Measurements from ENCODE around the gene PHLDB2.

Gene PHLDB2

DNA sequence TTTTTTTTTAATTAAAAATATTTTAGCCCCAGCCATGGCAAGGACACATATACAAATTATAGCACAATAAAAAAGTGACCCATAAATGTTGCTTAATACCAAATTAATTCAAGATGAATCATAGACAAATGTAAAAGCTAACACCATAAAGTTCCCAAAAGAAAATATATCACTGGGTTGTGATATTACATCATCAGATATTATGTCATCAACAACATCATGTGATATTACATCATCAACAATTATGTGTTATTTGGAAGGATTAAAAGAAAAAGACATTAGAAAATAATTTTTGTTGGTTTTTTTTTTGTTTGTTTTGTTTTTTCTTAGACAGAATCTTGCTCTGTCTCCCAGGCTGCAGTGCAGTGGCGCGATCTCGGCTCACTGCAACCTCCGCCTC is 85.3 kb downstream of the PHLDB2 start:
- Histone ChIP-seq H3K27me3 (ENCODE audit: control insufficient read depth, insufficient read depth, low read length) (no peaks in the 10 kb centered on the region), H3K4me3 (ENCODE audit: low read depth, low read length) (no peak overlapping the region), H3K36me3 (ENCODE audit: control insufficient read depth, insufficient read depth, low read length) (peaks cover 12% of the 10 kb centered on the region; the same call in 1 of the 2 replicates), H3K9me3 (ENCODE audit: control insufficient read depth, insufficient read depth, low read length) (no peaks in the 10 kb centered on the region), H3K27ac (ENCODE audit: low read depth, low read length) (no peak overlapping the region), H3K9ac (ENCODE audit: low read depth, low read length) (no peak overlapping the region), H3K4me1 (ENCODE audit: control insufficient read depth, insufficient read depth, low read length) (no peaks in the 10 kb centered on the region)

DNA sequence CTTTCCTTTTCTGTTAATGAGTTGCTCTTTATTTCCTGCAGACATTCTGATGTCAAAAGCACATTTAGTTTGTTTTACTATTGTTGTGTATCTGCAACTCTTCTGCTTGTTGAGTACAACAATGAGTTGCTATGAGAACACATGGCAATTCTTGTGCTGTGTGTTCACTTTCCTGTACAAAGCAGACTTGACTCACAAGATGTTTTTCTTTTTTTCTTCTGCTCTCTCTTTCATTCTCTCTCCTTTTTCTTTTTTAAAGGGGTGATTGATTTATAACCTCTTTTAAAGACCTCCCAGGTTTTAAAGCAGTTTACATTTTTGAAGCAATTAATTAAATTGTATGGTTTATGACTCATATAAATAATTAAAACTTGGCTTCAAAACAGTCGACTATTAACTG is 88.2 kb downstream of the PHLDB2 start:
- H3K4me3 ChIP-seq (ENCODE audit: low read depth, low read length): no peak overlapping the region
- no peaks in the 10 kb centered on the region for H3K4me1 ChIP-seq (ENCODE audit: control insufficient read depth, insufficient read depth, low read length)
- no peaks in the 10 kb centered on the region for H3K9me3 ChIP-seq (ENCODE audit: control insufficient read depth, insufficient read depth, low read length)
- no peak overlapping the region for H3K27ac ChIP-seq (ENCODE audit: low read depth, low read length)
- H3K27me3 ChIP-seq (ENCODE audit: control insufficient read depth, insufficient read depth, low read length): no peaks in the 10 kb centered on the region
- no peak overlapping the region for H3K9ac ChIP-seq (ENCODE audit: low read depth, low read length)
- no peaks in the 10 kb centered on the region for H3K36me3 ChIP-seq (ENCODE audit: control insufficient read depth, insufficient read depth, low read length)

DNA sequence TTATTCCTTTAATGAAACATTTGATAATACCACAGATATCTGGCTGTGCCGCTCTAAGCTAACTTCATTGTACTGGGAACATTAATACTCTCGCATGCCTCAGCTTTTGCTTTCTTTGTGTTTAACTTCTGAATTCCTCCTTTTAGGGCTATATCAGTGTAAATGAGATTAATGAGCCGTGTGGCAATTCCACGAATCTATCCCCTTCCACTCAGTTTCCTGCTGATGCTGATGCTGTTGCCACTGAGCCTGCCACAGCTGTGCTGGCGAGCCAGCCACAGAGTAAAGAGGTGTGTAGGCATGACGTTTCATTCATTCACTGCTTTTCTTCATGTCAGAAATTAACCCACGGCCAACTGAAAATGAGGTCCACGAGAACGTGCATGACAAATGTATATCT is 89.7 kb downstream of the PHLDB2 start:
- Histone ChIP-seq H3K36me3 (ENCODE audit: control insufficient read depth, insufficient read depth, low read length) (no peaks in the 10 kb centered on the region), H3K9me3 (ENCODE audit: control insufficient read depth, insufficient read depth, low read length) (no peaks in the 10 kb centered on the region), H3K27ac (ENCODE audit: low read depth, low read length) (no peak overlapping the region), H3K4me3 (ENCODE audit: low read depth, low read length) (no peak overlapping the region), H3K27me3 (ENCODE audit: control insufficient read depth, insufficient read depth, low read length) (no peaks in the 10 kb centered on the region), H3K4me1 (ENCODE audit: control insufficient read depth, insufficient read depth, low read length) (peaks cover 4% of the 10 kb centered on the region), H3K9ac (ENCODE audit: low read depth, low read length) (no peak overlapping the region)

DNA sequence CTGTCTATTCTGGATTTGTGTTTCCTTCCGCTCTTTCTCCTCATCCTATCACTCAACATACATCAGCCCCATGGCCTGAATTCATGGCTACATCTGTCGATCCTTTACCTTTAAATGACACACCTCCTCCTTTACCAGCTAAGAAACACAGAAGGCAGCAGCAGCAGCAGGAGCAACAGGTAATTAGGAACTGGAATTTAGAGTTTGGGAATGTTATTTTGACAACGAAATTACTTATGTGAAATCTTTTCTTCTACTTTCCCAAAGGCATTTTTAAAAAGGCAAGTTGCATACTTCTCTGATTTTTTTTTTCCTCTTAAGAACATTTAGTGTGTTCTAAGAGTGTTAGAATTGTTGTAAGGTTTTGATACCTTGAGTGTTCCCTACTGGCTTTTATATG is 90.6 kb downstream of the PHLDB2 start:
- no peaks in the 10 kb centered on the region for H3K27me3 ChIP-seq (ENCODE audit: control insufficient read depth, insufficient read depth, low read length)
- H3K27ac ChIP-seq (ENCODE audit: low read depth, low read length): no peak overlapping the region
- no peaks in the 10 kb centered on the region for H3K36me3 ChIP-seq (ENCODE audit: control insufficient read depth, insufficient read depth, low read length)
- H3K4me3 ChIP-seq (ENCODE audit: low read depth, low read length): no peak overlapping the region
- H3K9ac ChIP-seq (ENCODE audit: low read depth, low read length): no peak overlapping the region
- H3K4me1 ChIP-seq (ENCODE audit: control insufficient read depth, insufficient read depth, low read length): peaks cover 14% of the 10 kb centered on the region
- no peaks in the 10 kb centered on the region for H3K9me3 ChIP-seq (ENCODE audit: control insufficient read depth, insufficient read depth, low read length)

DNA sequence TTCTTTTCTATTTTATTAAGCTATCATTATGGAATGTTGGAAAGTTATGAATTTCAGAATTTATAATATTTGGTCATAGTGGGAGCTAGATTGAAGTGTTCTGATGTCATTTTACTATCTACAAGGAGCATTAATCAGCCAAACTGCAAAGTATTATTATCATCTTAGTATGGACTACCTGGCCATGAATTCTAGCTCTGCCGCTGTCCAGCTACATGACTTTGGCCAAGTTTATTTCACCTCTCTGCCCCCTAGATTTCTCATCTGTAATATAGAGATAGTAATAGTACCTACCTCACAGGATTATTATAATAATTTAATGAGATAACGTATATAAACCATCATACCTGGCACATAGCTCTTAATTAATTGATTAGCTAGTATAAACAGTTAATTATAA is 92.0 kb downstream of the PHLDB2 start:
- Histone ChIP-seq H3K27ac (ENCODE audit: low read depth, low read length) (no peak overlapping the region), H3K4me3 (ENCODE audit: low read depth, low read length) (no peak overlapping the region), H3K9ac (ENCODE audit: low read depth, low read length) (no peak overlapping the region), H3K27me3 (ENCODE audit: control insufficient read depth, insufficient read depth, low read length) (0 out of 2 replicates have a peak, but pooled peaks cover under 1% of the 10 kb centered on the region), H3K9me3 (ENCODE audit: control insufficient read depth, insufficient read depth, low read length) (no peaks in the 10 kb centered on the region), H3K36me3 (ENCODE audit: control insufficient read depth, insufficient read depth, low read length) (no peaks in the 10 kb centered on the region), H3K4me1 (ENCODE audit: control insufficient read depth, insufficient read depth, low read length) (peaks cover 15% of the 10 kb centered on the region)

DNA sequence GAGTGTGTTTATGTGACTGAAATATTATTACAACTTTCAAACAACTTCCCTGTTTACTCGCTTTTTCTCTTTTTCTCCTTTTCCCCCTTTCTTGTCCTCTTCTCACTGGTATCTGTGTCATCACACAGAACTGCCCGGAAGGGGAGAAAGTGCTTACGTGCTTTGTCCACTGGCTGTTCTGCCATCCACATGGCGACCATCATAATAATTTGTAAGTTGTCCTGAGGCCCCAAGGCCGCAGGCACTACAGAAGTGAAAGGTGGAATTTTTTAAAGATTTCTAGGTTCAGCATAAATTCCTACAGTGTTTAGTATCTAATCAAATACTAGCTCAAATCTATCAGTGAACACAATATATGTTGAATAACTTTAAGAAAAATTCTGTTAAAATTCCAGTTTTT is 93.0 kb downstream of the PHLDB2 start:
- Histone ChIP-seq H3K27me3 (ENCODE audit: control insufficient read depth, insufficient read depth, low read length) (peaks cover 9% of the 10 kb centered on the region; the same call in 1 of the 2 replicates), H3K4me3 (ENCODE audit: low read depth, low read length) (no peak overlapping the region), H3K27ac (ENCODE audit: low read depth, low read length) (no peak overlapping the region), H3K9me3 (ENCODE audit: control insufficient read depth, insufficient read depth, low read length) (no peaks in the 10 kb centered on the region), H3K36me3 (ENCODE audit: control insufficient read depth, insufficient read depth, low read length) (no peaks in the 10 kb centered on the region), H3K4me1 (ENCODE audit: control insufficient read depth, insufficient read depth, low read length) (peaks cover 25% of the 10 kb centered on the region), H3K9ac (ENCODE audit: low read depth, low read length) (no peak overlapping the region)

DNA sequence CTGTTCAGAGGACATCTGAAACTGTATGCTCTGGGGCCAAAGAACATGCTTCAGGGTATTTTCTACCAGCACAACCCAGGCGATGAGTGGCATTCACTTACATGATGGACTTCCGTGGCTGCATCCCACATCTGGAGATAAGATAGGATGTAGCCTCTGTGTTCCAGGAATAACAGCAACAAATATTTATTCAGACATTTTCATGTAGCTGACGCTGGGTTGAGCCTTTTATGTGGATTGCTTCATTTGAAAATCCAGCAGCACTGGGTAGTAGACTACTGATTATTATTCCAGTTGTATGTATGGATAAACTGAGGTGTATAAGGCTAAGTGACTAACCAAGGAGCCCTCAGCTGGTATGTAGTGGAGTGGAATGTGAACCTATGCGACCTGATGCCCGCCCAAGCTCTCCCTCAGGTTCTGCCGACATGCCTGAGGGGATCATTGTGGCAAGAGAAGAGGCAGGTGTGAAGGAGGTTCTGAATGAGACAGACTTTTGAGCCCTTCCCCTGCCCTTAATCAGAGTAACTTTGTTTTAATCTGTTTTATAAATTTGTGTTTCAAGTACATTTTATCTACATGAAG is 93.9 kb downstream of the PHLDB2 start:
- Histone ChIP-seq H3K27ac (ENCODE audit: low read depth, low read length) (no peak overlapping the region), H3K4me1 (ENCODE audit: control insufficient read depth, insufficient read depth, low read length) (peaks cover 33% of the 10 kb centered on the region), H3K9ac (ENCODE audit: low read depth, low read length) (no peak overlapping the region), H3K27me3 (ENCODE audit: control insufficient read depth, insufficient read depth, low read length) (peaks cover 9% of the 10 kb centered on the region; the same call in 1 of the 2 replicates), H3K4me3 (ENCODE audit: low read depth, low read length) (no peak overlapping the region), H3K9me3 (ENCODE audit: control insufficient read depth, insufficient read depth, low read length) (no peaks in the 10 kb centered on the region), H3K36me3 (ENCODE audit: control insufficient read depth, insufficient read depth, low read length) (no peaks in the 10 kb centered on the region)

DNA sequence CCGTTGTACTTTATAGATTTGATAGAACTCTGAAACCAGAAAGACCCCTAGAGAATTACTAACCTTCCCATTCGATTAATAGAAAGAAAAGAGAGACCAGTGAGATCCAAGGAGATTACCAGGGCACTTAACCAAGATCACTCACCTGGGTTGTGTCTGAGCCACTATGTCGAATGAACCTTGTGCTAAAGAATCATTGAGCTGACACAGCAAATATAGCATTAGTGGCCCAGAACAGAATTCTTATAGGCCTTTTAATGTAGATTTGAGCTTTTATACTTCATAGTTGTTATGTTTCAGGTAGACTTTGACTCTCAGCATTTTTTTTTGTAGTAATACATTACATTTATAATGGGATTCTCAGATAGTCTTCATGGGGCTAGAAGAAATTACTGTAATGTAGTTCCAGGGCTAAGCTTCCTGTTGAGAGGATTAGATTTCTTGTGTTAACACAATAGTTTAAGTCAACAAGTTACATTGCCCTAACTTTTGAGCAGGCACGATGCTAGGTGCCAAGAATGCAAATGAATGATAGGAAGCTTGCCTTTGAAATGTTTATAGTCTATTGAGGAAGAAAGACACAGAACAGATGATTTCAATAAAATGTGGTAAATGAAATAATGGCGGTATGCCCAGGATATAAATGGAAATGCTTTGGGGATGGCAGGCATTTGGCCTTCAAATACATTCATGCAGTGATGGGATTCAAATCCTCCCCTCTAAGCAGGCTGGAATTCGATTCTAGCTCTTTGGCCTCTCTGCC is 95.3 kb downstream of the PHLDB2 start:
- no peak overlapping the region for H3K4me3 ChIP-seq (ENCODE audit: low read depth, low read length)
- H3K36me3 ChIP-seq (ENCODE audit: control insufficient read depth, insufficient read depth, low read length): no peaks in the 10 kb centered on the region
- H3K4me1 ChIP-seq (ENCODE audit: control insufficient read depth, insufficient read depth, low read length): peaks cover 43% of the 10 kb centered on the region
- H3K9ac ChIP-seq (ENCODE audit: low read depth, low read length): no peak overlapping the region
- peaks cover 21% of the 10 kb centered on the region for H3K27me3 ChIP-seq (ENCODE audit: control insufficient read depth, insufficient read depth, low read length)
- no peaks in the 10 kb centered on the region for H3K9me3 ChIP-seq (ENCODE audit: control insufficient read depth, insufficient read depth, low read length)
- H3K27ac ChIP-seq (ENCODE audit: low read depth, low read length): peak overlapping the region; percentile 14

DNA sequence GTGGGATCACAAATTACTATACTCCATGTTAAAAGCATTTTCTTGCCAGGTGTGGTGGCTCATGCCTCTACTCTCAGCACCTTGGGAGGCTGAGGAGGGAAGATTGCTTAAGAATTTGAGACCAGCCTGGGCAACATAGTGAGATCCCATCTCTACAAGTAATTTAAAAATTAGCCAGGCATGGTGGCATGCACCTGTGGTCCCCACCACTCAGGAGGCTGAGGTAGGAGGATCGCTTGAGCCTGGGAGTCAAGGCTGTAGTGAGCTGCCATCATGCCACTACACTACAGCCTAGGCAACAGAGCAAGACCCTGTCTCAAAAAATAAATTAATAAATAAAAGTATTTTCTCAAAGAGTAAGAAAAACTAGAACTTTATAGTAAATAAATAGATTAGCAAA is 96.8 kb downstream of the PHLDB2 start:
- peaks cover 24% of the 10 kb centered on the region for H3K27me3 ChIP-seq (ENCODE audit: control insufficient read depth, insufficient read depth, low read length)
- H3K9ac ChIP-seq (ENCODE audit: low read depth, low read length): no peak overlapping the region
- H3K27ac ChIP-seq (ENCODE audit: low read depth, low read length): no peak overlapping the region
- no peak overlapping the region for H3K4me3 ChIP-seq (ENCODE audit: low read depth, low read length)
- H3K9me3 ChIP-seq (ENCODE audit: control insufficient read depth, insufficient read depth, low read length): no peaks in the 10 kb centered on the region
- no peaks in the 10 kb centered on the region for H3K36me3 ChIP-seq (ENCODE audit: control insufficient read depth, insufficient read depth, low read length)
- peaks cover 43% of the 10 kb centered on the region for H3K4me1 ChIP-seq (ENCODE audit: control insufficient read depth, insufficient read depth, low read length)

DNA sequence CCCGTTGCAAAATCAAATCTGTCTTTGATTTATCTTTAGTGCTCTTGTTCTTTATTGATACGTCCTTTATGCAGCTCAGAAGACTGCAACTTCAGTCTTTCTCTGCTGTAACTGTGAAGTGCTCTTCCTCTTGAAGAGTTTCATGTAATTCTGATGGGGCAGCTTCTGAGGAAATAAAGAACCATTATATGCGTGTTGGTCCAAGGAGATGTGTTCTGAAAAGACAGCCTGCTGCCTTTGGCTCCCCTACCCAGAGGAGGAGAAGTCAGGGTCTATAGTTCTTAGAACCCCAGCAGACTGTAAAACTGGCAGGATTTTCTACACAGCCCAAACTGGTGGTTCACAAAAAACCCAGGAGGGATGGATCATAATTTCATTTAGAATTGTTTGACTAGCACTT is 97.4 kb downstream of the PHLDB2 start:
- Histone ChIP-seq H3K4me1 (ENCODE audit: control insufficient read depth, insufficient read depth, low read length) (peaks cover 43% of the 10 kb centered on the region), H3K9ac (ENCODE audit: low read depth, low read length) (no peak overlapping the region), H3K4me3 (ENCODE audit: low read depth, low read length) (no peak overlapping the region), H3K27me3 (ENCODE audit: control insufficient read depth, insufficient read depth, low read length) (peaks cover 24% of the 10 kb centered on the region), H3K36me3 (ENCODE audit: control insufficient read depth, insufficient read depth, low read length) (no peaks in the 10 kb centered on the region), H3K9me3 (ENCODE audit: control insufficient read depth, insufficient read depth, low read length) (no peaks in the 10 kb centered on the region), H3K27ac (ENCODE audit: low read depth, low read length) (peak overlapping the region; percentile 59)

DNA sequence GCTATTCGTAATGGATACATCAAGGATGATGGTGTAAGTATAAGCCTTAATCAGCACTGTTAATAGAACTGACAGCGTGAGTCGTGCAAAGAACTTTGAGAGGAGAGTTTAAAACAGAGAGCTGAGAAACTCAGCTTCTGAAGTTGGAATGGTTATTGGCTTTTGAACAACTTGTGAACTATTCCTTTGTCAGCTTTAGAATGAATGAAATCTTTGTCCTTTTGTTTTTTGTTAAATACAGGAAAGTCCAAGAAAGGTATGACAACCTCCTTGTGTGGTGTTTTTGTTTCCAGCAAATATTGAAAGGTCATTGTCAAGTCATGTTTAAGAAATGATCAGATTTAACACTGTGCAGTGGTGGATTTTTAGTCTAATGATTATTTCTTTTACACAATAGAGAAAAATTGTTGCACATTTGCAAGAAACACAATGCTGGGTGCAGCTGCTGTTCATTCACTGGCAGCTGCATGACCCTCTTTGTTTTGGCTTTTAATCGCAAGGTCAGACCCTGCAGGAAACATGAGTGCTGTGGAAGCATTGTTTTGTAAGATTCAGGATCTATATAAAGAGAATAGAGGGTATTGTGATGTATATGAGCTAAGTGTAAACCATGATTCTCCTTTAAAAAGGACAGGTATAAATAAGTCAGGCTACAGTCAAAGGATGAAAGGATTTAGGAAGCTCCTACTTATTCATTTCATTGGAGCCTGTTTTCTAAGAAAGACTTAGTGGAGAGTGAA is 98.1 kb downstream of the PHLDB2 start:
- Histone ChIP-seq H3K27me3 (ENCODE audit: control insufficient read depth, insufficient read depth, low read length) (peaks cover 24% of the 10 kb centered on the region), H3K4me3 (ENCODE audit: low read depth, low read length) (peak overlapping the region; percentile 5), H3K27ac (ENCODE audit: low read depth, low read length) (peak overlapping the region; percentile 85), H3K4me1 (ENCODE audit: control insufficient read depth, insufficient read depth, low read length) (peaks cover 43% of the 10 kb centered on the region), H3K36me3 (ENCODE audit: control insufficient read depth, insufficient read depth, low read length) (no peaks in the 10 kb centered on the region), H3K9ac (ENCODE audit: low read depth, low read length) (no peak overlapping the region; the same call in 1 of the 2 replicates), H3K9me3 (ENCODE audit: control insufficient read depth, insufficient read depth, low read length) (no peaks in the 10 kb centered on the region)

Measured in HUES48 (cell line).